Iris pigment epithelial cell (primary cell): Measurements from ENCODE around the gene TSPYL6.
A peak's percentile ranks its signal among the peaks of the same experiment; 100 is the strongest.

ENCODE experiments used
- DNase-seq: peaks from one replicate; pipeline ENCODE4 v3.0.0-alpha.2; 2011; ENCODE audit warnings: low read depth

Gene TSPYL6

DNA sequence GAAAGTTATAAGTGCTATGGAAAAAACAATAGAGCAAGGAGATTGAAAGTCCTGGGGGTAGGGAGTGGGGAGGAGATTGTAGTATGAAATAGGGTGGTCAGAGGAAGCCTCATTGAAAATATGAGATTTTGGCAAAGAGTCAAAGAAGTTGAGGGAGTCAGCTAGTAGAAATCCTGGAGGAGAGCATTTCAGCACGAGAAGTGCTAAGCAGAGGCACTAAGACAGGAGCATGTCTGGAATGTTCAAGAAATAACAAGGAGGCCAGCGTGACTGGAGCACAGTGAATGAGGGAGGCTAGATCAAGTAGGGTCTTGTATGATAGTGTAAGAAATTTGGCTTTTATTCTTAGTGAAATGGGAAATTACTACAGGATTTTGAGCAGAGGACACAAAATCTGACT lies 2.1 kb upstream of the TSPYL6 start:
- DNase-seq, result peak; percentile 69

DNA sequence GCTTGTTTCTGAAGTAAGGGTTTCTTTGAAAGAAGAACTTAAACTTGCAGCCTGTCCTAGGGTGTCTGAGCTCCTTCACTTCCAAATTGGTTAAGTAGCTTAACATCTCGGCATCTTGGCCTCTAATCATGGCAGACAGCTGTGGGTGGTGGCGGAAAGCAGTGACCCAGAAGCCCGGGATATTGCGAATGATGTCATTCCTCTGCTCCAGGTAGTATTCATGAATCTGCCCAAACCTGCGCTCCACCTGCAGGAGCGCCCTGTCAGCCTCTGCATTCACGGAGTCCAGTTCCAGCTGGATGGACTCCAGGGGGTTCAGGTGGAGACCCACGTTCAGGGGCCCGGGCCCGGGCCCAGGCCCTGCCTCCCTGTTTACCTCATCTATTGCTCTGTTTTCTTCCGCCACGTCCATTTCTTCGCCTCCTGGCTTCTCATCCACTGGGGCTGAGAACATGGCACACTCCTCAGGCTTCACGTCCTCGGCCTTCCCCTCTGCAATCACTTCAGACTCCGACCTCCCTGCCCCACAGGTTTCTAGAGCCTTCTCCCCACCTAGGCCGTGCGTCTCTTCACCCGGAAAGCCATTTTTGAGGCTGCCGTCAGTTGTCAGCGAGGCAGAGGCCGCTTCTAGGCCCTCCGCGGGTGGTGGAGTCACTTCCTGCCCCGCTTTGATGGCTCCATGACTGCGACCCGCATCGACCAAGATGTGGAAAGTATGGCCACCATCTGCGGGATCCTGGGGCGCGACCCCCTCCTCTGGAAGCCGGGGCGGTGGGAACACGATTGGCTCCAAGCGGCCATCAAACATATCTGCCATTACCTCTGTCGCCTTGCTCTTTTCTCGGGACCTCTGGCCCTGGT lies 569 bp downstream of the TSPYL6 start:
- DNase-seq, result no peak

DNA sequence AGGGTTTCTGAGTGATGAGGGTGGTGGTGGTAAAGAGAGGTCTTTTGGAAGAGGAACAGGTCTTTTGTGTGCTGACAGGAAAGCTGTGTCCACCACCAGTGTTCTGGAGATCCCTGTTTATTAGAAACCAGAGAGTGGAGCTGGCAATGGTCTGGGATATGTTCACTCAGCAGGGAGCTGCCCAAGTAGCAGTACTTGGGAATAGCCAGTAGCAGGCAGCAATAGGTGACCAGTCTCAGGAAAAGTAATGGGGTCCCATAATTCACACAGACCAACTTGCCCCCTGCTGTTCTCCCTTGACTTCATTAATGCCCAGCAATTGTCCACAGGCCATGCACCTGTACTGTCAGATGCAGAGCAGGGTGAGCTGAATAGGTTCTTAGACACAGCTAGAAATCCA lies 1.8 kb downstream of the TSPYL6 start:
- DNase-seq, result no peak

GRCh38 chr2:54249629-54250028 lies 6.4 kb downstream of the TSPYL6 start:
- no peak for DNase-seq

- DNase-seq, result peak; percentile 19
Measured at GRCh38 chr2:54247115-54247514, 8.9 kb downstream of the TSPYL6 start.

GRCh38 chr2:54240515-54241469 lies 15.2 kb downstream of the TSPYL6 start:
- peak; percentile 85 for DNase-seq

DNA sequence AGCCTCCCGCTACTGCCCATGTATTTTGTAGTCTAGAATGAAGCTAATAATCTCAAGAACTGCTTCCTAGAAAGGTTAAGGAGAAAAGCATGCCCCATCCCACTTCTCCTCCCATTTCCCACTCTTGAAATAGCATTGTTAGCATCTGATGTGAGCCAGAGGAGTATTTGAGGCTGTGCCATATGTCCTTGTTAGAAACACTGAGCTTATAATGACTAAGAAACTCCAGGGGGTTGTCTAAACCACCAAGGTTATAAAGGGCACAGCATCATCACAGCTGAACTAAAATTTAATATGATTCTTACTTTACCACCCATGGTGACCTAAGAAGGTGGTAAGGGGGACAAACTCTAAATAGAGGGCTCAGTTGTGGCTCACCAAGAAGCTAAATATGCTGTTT lies 16.6 kb downstream of the TSPYL6 start:
- peak; percentile 94 for DNase-seq

GRCh38 chr2:54237428-54237827 lies 18.6 kb downstream of the TSPYL6 start:
- DNase-seq, result no peak

DNA sequence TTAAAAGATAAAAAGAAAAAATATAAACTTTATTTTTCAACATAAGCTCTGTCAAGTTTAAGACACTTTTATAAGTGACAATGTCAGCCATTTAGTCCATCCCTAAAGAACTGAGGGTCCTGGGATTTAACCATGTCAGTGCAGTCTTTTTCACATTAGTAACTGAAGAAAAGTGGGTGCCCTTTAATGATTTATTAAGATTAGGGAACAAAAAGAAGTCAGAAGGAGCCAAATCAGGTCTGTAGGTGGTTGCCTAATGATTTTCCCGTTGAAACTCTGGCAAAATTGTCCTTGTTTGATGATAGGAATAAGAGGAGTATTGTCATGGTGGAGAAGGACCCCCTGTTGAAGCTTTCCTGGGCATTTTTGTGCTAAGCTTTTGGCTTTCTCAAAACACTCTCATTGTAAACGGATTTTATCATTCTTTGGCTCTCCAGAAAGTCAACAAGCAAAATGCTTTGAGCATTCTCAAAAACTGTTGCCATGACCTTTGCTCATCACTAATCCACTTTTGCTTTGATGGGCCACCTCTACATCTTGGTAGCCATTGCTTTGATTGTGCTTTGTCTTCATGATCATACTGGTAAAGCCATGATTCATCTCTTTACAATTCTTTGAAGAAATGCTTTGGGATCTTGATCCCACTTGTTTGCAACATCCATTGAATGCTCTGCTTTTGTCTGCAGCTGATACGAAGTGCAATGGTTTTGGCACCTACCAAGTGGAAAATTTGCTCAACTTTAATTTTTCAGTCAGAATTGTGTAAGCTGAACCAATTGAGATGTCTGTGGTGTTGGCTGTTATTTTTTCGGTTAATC lies 22.0 kb downstream of the TSPYL6 start:
- DNase-seq, result no peak

DNA sequence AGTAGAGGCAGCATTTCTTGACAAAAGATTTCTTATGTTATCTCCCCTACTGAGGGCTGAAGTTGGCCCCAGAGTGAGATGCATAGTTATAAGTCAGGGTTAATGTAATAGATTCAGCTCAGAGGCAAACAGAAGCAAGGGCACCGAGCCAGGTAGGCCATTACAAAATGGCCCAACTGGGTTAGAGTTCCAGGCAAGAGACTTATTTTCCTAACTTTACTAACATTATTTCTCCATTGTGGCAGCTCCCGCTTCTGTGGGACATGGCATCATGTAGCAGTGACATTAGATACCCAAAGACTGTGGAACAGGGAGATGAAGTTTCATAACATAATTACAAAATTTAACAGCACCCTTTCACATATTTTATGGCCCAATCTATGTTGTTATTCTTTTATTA lies 27.1 kb downstream of the TSPYL6 start:
- DNase-seq, result no peak

- DNase-seq, result no peak
Measured at GRCh38 chr2:54227798-54228197, 28.2 kb downstream of the TSPYL6 start.

DNA sequence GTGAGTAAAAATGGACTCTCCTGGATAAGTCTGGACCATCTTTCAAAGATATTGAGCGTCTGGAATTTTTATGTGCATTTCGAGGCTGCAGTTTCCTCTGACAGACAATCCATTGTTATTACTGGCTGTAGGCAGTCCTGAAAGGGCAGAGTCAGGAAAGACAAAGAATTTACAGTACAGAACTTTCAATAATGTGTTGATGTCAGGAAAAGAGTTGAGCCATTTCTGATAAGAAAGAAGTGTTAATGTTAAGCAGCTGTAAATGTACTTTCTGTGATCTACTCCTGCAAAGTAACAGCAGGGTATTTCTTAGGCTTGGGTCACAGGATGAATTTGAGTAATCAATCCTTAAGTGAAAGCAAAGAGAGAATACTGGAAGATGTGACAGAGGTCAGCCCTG lies 29.8 kb downstream of the TSPYL6 start:
- DNase-seq, result no peak

DNA sequence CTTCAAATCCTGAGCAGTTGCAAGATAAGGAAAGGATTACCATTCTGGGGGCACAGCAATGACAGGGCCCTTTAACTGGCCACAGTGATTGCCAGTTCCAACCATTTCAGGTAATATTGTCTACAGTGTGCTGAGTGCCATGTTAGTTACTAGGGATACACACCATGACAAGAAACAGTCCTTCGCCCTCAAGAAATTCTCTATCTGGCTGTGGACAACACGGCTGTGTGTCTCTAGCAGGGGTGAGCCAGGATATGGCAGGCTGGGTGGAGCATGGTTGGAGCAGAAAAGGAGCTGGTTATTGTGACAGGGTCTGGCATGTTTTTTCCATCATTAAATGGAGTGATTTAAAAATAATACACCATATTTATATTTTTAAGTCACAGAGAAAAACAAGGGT lies 31.0 kb downstream of the TSPYL6 start:
- no peak for DNase-seq

GRCh38 chr2:54213082-54213481 lies 42.9 kb downstream of the TSPYL6 start:
- no peak for DNase-seq

- DNase-seq, result peak; percentile 98
Measured at GRCh38 chr2:54212456-54212855, 43.6 kb downstream of the TSPYL6 start.

GRCh38 chr2:54209379-54209778 lies 46.6 kb downstream of the TSPYL6 start:
- DNase-seq, result peak; percentile 53

DNA sequence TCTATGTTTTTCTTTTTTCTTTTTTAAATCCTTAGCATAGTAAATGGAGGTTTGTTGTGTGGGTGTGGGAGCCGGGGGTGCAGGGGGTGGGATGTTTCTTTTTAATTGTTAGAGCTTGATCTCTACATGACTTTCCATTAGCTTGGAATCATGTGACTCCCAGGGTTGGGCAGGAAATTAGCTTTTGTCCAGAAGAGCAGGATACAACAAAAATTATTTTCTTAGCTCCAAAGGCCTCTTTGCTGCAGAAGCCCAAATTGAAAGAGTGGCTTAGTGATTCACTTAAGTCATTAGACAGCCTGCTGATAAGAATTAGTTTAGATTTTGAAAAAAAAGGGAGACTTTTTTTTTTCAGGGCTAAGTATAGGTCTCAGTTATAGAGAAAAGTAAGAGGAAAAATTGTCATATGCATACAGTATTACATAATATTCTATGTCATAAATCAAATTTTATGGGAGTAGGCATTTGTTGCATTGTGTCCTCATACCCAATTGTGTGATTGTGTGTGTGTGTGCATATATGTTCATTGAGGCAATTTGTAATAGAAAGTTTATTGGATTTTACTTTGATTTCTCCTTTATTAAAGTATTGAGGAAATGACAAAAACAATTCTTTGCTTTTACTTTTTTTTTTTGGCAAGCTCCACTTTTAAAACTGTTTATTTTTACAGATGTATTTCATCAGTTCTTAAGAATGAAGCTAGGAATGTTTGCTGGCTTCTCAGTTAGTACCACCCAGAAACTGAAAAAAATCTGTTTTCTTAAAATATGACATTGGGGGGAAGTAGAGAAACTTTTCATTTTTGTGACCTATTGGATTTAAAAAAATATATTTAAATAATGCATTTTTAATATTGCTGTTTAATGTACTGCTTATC lies 47.4 kb downstream of the TSPYL6 start:
- DNase-seq, result peak; percentile 70

- DNase-seq, result peak; percentile 86
Measured at GRCh38 chr2:54207666-54208195, 48.3 kb downstream of the TSPYL6 start.

DNA sequence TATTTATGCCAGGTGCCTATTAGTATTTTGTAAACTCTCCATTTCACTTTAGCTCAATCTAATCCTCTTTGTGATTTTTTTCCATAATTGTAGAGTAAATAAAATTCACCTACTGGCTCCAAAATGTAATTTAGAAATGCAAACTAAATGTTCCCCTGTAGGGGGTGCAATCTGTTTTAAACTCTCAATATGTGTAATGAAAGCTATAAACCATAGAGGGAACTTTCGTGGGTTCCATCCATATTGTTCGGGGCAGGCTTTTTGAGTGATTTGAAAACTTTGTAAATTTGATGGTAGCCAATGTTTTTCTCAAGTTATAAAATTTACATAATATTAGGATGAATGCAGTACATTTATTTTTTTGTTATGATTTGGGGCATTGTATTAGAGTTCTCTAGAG lies 49.4 kb downstream of the TSPYL6 start:
- peak; percentile 53 for DNase-seq

GRCh38 chr2:54204476-54204875 lies 51.6 kb downstream of the TSPYL6 start:
- DNase-seq, result peak; percentile 16
